Fibroblast of villous mesenchyme (primary cell): ENCODE measurements around the gene NPEPL1. TPM values are rescaled to one million over a fixed set of nuclear protein-coding genes. Genes with fewer than 3 reads are reported as not detected.

Experiments
- DNase-seq: peaks from one replicate; pipeline ENCODE4 v3.0.0-alpha.2; 2010; ENCODE audit warnings: low read depth
- H3K4me3 ChIP-seq: 2 replicates; pipeline ENCODE4 v1.5.1; 2011; ENCODE audit warnings: low read depth, mild to moderate bottlenecking, low read length
- total RNA-seq: library from RNA; depleted of rRNA; stranded (reverse); fragments of >200 nt; gene quantifications from 2 replicates; pipeline ENCODE4 v1.2.3, GENCODE V29; 2012
- TF ChIP-seq, protein P1 (sequence below): IDR thresholded peaks from 2 replicates; pipeline ENCODE4 v1.5.1; 2012; ENCODE audit warnings: low read depth, mild to moderate bottlenecking, low read length; ENCODE audit not compliant: insufficient read depth

Gene NPEPL1
- total RNA-seq, 1 donor, result 23.7 TPM

DNA sequence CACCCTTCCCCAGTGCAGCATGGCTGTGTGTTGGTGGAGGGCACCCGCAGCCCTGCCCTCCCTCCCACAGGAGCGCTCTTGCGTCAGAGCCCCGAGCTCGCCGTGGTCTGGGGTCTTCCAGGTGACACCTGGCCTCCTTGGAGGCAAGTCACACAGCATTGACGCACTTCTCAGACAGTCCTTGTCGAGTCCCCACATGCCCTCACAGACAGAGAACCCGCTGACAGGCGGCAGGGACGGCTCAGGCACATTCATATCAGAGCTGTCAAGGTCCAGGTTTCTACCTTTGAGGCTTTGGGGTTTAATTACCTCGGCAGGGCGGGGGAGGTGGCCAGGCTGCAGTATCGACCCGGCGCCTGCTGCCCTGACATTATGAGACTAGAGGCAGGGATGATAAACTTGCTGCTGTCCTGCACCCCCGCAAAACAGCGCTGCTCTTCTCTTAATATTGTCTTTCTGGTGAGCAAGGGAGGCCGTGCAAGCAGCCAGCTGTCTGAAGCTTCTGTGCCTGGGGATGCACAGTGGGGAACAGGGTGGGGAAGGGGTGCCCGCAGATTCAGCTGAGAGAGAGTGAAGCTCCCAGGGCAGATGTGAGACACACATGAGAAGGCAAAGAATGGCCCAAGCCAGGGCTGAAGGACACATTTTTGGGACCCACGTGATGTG, 4.7 kb downstream of the NPEPL1 start:
- no peak overlapping the region for H3K4me3 ChIP-seq
- TF ChIP-seq, protein P1, sequence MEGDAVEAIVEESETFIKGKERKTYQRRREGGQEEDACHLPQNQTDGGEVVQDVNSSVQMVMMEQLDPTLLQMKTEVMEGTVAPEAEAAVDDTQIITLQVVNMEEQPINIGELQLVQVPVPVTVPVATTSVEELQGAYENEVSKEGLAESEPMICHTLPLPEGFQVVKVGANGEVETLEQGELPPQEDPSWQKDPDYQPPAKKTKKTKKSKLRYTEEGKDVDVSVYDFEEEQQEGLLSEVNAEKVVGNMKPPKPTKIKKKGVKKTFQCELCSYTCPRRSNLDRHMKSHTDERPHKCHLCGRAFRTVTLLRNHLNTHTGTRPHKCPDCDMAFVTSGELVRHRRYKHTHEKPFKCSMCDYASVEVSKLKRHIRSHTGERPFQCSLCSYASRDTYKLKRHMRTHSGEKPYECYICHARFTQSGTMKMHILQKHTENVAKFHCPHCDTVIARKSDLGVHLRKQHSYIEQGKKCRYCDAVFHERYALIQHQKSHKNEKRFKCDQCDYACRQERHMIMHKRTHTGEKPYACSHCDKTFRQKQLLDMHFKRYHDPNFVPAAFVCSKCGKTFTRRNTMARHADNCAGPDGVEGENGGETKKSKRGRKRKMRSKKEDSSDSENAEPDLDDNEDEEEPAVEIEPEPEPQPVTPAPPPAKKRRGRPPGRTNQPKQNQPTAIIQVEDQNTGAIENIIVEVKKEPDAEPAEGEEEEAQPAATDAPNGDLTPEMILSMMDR, result no peak
- no peak for DNase-seq

GRCh38 chr20:58697867-58698703, 5.5 kb downstream of the NPEPL1 start:
- no peak for DNase-seq
- TF ChIP-seq, protein P1, result no peak
- no peak overlapping the region for H3K4me3 ChIP-seq

- DNase-seq, result no peak
- TF ChIP-seq, protein P1, result no peak
- H3K4me3 ChIP-seq, result no peak overlapping the region
Measured at GRCh38 chr20:58698741-58699622, 6.4 kb downstream of the NPEPL1 start.

GRCh38 chr20:58699623-58700107, 7.1 kb downstream of the NPEPL1 start:
- no peak for DNase-seq
- TF ChIP-seq, protein P1, result no peak

GRCh38 chr20:58700121-58700821, 7.7 kb downstream of the NPEPL1 start:
- H3K4me3 ChIP-seq, result no peak overlapping the region
- TF ChIP-seq, protein P1, result no peak
- no peak for DNase-seq

More at GRCh38 chr20:58699623-58700107, 7.1 kb downstream of the NPEPL1 start:
- H3K4me3 ChIP-seq, result no peak overlapping the region

- TF ChIP-seq, protein P1, result no peak
- no peak for DNase-seq
- no peak overlapping the region for H3K4me3 ChIP-seq
Measured at GRCh38 chr20:58700823-58701222, 8.2 kb downstream of the NPEPL1 start.
